SIG-M5 treated with dmso at 0.1 percent for 504 hours (cell line): ENCODE data around the gene DNAJC5.
A peak's percentile ranks its signal among the peaks of the same experiment; 100 is the strongest.

Experiments
- DNase-seq: peaks from one replicate; lab custom pipeline; 2025; ENCODE audit not compliant: unreplicated experiment; lab: John Stamatoyannopoulos, UW

DNAJC5 gene

DNA sequence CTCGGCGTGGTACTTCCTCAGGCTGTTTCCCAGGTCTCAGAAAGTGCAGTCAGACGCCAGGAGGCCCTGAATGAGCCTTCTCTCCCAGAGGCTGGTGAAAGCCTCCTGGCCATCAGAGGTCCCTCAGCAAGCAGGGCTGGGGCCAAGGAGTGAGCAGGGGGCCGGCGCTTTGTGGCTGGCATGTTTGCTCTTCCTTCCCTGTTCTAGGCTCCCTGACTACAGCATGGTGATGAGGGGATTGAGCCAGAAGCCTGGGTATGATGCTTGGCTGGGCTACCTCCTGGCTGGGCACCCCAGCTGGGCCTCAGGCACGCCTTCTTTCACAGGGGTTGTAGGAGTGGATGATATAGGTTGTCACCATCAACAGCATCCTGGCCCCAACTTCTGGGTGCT is 11.7 kb upstream of the DNAJC5 start:
- DNase-seq = no peak

DNA sequence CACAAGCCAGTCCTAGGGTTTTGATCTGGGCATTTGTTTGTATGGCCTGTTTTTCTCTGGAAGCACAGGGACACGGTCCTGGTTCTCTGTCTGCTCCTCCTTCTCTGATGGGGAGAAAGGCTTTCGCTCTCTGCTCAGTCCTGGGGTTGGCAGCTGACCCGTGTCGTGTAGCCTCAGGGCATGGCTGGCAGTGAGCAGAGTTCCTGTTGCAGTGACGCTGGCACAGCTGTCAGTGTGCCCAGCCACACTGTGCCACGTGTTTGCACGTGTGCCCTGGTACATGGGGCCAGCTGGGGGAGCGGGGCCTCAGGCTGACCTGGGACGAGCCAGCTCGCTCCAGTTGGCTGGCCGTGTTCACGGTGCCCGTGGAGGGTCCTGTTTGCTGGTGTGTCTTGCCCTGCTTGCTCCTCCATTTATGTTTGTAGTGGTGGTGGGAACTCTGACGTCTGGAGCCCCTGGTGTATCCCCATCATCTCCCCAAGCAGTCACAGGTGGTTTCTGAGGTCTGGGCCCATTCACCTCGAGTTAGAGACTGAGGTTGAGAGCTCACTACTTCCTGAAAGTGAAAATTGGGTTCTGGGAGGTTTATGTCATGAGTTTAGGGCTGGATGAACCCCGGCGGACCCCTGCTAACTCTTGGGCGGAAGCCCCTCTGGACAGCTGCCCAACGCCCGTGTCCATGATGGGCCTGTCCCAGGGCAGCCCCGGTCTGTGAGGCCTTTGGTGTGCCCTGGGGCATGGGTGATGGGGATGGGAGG is 10.2 kb upstream of the DNAJC5 start:
- no peak for DNase-seq

DNA sequence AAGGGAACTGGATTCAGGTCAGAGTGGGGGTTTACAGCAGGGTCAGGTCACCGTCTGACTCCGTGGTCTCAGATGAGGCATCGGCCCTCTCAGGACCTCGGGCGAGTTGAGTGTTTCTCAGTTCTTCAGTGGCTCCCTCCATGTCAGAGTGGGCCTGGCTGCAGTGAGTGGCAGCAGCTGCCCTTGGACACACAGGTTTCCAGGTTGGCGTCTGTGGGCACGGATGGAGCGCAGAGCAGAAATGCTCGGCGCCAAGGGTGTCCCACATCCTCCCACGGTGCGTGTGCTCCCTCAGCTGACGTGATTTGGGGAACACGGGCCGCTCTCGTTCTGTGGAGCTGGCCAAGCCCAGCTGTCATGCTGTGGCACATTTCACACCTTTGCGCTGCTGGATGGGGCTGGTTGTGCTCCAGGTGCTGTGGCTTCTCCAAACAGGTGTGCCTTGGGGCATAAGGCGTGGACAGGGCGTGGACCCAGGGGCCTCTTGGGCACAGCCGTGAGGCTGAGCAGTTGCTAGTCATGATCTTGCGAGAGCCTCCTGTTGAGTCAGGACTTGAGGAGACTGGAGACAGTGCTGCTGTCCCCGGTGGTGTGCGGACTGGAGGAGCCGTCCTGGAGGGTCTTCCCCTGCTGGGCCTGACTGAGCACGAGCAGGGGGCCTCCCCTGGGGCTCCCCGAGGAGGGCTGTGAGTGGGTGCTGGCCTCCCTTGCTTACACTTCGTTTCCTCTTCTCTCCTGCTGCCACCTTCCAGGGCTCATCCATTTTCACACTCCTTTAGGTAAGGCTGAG is 9.5 kb upstream of the DNAJC5 start:
- DNase-seq = no peak

DNA sequence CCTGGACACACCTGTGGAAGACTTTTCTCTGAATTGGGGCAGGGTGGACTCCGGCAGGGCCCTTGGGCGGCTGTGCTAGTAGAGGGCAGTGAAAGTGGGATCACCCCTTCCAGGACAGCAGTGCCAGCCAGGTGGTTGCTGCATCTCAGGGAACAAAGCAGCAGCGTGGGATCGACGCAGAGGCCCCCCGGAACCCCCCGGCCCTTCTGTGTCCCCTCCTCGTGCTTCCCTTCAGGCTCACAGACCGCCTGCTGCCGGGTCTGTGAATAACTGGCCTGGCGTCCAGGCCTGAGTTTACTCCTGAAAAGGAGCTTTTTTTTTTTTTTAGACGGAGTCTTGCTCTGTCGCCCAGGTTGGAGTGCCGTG is 8.9 kb upstream of the DNAJC5 start:
- no peak for DNase-seq

DNA sequence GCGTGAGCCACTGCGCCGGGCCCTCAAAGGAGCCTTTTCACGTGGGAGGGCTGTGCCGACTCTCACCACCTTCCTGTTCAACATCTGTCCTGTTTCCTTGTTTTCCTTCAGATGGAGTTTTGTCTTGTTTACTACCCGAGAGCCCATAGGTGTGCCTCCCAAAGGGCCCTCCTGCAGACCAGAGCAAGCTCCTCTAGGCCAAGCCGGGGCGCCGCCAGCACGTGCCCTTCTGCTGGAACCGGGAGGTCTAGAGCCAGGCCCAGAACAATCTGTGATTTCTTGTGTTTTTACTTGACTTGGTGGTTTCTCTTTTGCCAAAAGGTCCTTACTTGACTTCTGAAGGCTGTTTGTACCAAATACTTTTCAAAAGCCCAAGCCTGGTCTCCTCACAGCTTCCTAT is 8.0 kb upstream of the DNAJC5 start:
- DNase-seq = no peak

DNA sequence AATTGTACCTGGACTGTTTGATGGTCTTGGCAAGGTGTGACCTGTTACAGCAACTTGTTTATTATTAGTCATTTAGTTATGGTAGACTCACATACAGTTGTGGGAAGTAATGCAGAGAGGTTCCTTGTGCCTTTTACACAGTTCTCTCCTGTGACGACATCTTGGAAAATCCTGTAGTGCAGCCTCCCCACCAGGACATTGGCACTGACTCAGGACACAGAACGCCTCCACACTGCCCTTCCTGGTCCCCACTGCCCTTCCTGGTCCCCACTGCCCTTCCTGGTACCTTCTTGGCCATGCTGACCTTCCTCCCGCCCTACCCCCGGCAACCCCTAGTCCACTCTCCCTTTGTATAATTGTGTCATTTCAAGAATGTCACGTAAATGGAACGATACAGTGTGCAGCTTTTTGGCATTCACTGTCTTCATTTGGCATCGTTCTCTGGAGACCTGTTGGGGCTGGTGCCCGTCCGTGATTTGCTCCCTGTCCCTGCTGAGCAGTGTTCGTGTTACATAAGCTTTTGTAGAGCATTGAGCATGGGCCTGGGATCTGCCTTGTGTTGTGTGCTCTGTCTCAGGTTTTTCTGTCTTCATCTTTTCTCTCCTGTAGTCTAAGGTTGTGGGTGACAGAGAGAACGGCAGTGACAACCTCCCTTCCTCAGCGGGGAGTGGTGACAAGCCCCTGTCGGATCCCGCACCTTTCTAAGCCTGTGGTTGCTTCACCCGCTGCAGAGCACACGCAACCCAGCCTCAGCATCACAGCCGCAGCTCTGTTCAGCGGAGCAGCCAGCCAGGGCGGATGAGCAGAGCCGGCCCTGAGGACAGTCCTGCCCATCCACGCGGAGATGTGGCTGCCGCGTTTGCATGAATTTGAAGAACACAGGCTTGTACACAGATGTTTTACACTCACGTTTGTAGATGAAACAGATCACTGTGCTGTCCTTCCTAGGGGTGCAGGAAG is 5.4 kb upstream of the DNAJC5 start:
- no peak for DNase-seq

DNA sequence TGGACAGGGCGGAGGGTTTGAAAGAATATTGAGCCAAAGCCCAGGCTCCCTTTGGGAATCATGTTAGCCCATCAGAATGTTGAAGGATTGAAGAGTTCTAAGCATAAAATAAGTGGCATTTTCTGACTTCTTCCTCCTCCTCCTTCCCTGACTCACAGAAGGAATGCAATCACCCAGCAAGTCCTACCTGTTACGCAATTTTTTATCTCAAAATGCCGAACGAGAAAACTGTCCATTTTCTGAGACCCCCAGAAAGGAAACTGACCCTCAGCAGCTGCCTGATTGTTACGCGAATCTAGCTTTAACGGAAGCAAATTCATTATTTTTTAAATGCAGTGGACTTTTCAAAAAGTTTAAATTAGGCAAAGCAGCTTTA is 4.7 kb upstream of the DNAJC5 start:
- DNase-seq = peak; percentile 41

DNA sequence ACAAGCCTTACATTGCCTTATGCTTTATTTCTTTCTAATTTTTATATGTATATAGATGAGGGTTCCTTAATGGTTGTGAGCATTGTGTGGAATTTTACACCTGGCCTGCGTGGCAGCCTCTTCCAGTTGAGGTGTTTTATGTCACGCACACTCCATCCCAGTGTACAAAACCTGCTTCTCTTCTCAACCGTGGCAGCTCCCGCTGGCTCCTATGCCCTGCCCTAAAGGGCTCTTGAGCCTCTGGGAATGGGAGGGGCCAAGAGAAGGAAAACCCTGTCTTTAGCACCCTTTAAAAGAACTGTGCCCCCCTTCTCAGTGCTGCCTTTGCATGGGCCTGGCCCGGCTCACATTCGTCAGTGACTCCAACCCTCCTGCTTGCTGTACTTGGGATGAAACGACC is 4.3 kb upstream of the DNAJC5 start:
- no peak for DNase-seq

DNA sequence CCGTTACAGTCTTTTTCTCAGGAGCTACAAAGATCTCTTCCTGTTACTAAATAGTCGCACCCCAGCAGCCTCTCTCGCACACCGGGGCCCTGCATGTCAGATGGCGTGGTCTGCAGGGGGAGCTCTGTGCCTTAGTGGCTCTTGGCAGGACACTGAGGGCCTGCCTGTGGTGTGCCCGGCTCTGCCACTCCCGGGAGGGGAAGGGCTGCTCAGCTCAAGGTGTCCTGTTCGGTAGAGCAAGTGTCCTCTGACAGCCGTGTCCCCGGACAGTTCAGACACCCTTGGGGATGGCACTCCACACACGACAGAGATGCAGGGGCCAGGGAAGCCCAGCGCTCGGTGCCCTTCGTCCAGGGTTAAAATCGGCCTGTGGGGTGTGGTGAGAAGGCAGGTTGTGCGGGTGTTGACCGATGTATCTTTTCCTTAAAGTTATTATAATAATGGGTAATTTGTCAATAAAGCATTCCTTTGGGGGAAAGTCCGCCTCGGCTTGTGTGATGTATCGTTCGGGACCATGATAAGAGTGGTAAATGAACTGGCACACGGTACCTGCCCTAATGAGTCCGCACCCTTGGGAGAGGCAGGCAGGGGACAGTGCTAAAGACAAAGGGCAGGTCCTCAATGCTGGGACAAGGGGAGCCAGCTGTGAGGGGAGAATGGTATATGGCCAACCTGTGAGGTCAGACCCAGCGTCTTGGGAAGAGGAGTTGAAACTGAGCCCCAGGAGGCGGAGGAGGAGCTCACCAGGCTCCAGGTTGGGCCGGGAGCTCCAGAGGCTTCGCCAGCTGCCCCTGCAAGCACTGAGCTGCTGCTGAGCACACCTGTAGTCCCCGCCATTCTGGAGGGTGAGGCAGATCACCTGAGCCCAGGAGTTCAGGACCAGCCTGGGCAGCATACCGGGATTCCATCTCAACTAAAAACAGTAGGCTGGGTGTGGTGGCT is 3.6 kb upstream of the DNAJC5 start:
- DNase-seq = no peak

DNA sequence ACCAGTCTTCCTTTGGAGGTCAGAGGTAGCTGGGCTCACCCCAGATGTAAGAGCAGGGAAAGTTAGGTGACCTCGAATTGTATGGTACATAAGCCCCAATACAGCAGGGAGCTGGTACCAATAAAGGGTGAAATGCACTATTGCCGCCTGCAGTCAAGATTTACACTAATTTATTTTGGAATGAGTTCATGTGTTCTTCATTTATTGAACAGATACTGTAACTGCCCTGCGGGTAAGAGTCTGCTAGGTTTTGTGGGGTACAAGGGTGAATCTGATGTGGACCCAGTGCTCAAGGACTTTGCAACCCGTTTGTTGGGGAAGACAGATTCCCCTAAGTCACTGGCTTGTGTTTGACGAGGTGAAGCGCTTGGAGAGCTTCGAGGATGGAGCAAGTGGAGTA is 2.5 kb upstream of the DNAJC5 start:
- no peak for DNase-seq

DNA sequence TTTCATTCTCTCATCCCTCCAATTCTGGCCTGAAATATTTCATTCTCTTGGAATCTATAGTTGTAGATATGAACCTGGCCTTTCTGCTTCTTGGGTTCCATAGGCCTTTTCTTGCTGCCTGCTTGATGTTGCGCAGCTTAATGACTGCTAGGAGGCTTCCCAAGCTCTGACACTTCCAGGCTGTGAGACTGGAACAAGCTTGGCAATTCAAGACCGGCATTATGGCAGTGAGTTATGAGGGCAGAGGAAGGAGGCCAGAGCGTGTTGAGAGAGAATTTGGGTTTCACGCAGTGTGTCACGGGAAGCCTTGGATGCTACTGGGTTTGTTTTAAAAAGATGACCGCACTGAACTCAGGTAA is 948 bp upstream of the DNAJC5 start:
- no peak for DNase-seq

DNA sequence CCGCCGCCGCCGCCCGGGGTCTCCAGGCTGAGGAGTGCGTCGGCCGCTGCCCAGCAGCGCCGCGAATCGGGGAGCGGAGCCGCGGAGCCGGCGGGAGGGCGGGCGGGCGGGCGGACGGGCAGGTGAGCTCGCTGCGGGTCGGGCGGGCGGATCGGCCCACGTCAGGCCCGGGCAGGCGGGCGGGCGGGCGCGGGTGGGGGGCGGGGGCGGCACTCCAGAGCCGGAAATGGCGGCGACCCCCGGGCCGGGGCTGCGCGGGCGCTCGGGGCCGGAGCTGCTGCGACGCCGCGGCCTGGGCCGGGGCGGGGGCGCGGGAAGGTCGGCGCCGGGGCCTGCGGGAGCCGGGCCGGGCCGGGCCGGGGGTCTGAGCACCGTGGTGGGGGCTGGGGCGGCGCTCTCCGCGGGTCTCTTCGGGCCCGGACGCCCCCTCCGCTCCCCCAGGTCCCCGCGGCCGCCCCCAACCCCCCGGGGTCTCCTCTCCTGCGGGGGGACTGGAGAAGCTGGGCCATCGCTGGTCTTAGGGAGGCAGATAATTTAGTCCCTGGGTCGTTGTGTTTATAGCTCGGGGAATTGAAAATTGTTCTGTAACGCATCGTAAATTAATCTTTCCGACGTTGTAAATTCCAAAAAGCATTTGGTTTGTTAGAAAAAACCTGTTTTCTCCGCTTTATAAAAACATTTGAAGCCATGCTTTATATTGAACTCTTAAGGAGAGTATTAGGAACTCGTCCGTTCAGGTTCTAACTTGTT is 451 bp downstream of the DNAJC5 start:
- DNase-seq = no peak

DNA sequence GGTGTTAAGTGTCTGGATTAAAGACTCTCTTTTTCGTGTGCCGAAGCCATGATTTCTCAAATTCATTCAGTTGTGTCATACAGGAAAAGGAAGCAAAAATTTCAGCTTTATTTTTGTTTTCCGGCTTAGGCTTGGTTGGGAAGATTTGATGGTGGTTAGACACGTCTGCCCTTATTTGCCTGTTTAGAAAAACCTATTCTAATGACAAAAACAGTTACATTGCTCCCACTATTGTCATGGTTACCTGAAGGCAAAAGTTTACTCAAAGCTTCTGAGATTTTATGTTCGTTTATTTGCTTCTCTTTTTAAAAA is 982 bp downstream of the DNAJC5 start:
- DNase-seq = peak; percentile 83

DNA sequence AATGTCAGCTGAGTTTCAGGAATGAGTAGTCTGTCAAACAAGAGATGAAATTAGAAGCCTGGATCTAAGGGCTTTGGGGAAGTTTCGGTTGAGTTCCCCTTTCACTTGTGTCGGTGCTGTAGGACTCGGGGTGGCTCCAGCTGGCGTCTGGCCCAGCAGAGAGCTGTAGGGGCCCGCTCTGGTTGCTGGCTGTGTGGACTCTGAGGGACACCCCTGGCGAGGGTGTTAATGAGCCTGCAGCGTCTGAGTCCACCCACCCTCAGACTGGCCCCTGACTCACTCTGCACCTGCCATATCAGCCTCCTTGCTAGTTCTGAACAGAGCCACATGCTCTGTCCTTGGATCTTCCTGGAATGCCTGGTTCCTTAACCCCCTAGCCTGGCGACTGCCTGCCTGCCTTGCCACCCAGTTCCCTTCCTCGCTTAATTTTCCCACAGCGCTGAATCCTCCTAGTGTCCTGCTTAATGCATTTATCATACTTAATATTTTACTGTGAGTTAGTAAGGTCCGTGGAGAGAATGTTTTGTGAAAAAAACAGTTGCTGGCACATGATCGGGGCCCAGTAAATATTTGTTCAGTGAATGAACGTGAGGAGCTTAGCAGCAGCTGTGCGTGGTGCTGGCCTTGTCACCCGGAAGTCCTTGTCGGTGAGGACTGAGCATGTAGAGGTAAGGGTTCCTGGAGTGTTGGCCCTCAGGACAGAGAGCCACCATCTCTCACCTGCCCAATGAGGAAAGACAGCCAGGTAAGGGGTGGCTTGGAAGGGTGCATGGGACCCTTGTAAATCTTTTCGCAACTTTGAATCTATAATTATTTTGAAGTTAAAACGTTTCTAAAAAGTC is 1.6 kb downstream of the DNAJC5 start:
- peak; percentile 92 for DNase-seq

DNA sequence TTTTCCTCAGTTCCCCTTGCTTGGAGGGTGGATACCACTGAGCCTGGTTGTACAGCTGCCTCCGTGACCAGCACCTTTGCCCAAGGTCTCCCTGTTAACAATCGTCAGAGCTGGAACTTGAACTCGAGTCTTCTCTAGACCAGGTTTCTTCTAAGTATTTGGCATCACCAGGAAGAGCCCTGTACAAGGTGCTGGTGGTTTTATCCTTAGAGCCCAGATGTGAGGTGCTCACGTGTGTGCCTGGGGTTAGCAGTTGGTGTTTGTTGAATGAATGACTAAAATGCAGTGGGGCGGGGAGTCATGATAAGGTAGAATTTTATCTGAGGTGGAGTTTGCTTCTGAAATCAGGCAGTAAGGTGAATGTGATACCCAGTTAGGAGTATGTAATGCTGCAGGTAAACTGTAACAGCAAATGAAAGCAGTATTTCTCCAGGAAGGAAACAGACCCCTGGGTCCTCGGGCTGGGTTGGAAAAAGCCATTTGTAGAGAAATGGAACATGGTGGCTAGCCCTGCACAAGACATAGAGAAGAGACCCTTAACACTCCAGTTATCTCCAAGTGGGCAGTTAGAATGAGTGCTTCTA is 3.1 kb downstream of the DNAJC5 start:
- DNase-seq = no peak

DNA sequence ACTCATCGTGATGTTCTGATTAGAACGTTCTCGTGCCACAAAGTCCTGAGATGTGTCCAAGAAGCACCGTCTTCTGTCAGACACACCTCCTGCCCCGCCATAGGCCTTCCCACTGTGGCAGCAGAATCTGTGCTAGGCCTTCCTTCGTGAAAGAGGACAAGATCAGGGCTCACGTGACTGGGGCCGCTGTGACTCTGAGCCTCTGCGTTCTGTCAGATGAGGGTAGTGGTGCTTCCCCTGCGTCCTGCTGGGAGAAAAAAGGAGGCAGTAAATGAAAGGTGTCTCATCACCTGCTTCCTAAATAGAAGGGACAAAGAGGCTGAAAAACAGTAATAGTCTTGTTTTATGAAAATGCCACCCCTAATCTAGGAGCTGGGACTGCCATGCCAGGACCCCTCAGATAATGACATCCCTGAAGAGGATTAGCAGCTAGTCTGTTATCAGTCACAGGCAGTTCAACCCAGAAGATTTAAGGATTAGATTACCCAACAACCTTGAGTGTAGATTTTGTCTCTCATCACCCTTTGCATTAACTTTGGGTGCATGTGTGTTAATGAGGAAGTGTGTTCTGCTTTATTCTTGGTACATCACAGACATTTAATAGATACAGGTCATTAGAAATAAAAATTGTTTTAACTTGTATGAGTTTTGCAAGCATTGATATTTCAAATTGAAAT is 4.1 kb downstream of the DNAJC5 start:
- peak; percentile 66 for DNase-seq

DNA sequence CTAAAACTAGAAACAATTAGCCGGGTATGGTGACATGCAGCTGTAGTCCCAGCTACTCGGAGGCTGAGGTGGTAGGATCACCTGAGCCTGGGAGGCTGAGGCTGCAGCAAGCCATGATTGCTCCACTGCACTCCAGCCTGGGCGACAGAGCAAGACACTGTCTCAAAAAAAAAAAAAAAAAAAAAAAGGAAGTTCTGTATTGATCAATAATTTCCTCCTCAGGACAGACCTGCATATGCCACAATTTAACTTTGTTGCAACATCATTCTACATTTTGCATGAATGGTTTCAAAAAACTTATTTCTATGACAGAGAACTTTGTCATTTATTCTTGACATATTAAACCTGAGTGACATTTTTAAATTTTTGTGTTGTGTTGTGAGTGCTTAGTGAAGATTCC is 5.5 kb downstream of the DNAJC5 start:
- peak; percentile 74 for DNase-seq
